GM18505 (cell line): ENCODE data around the gene TTF1.

ENCODE experiments used
- ATAC-seq: cut with Tn5 transposase; IDR thresholded peaks from one replicate; pipeline ENCODE4 v1.9.1; 2021; ENCODE audit not compliant: unreplicated experiment
- POLR2A ChIP-seq: IDR thresholded peaks from 4 replicates; pipeline ENCODE4 v1.6.1; 2011; ENCODE audit warnings: borderline replicate concordance; ENCODE audit not compliant: insufficient read depth, insufficient read length; ENCODE audit errors: extremely low read depth

The TTF1 gene

GRCh38 chr9:132327537-132327936 is 79.1 kb downstream of the TTF1 start:
- peak; percentile 2 for TF ChIP-seq POLR2A
- ATAC-seq = no peak
